Measurements from ENCODE around the gene EXO5.
A peak's percentile ranks its signal among the peaks of the same experiment; 100 is the strongest.
"Not testable (repeated sequence)": the region's sequence is repeated elsewhere in the genome, so short reads cannot be mapped to it uniquely, and the experiment has no call there.

Gene EXO5

GRCh38 chr1:40532844-40533424, 24.4 kb downstream of the EXO5 start:
- no peak overlapping the region for H3K27ac ChIP-seq
- TF ChIP-seq ZFX (IDR thresholded peaks at IDR 0.05; ENCODE audit: borderline replicate concordance): no peak
- TF ChIP-seq CTCF (IDR thresholded peaks at IDR 0.05): peak; percentile 75

DNA sequence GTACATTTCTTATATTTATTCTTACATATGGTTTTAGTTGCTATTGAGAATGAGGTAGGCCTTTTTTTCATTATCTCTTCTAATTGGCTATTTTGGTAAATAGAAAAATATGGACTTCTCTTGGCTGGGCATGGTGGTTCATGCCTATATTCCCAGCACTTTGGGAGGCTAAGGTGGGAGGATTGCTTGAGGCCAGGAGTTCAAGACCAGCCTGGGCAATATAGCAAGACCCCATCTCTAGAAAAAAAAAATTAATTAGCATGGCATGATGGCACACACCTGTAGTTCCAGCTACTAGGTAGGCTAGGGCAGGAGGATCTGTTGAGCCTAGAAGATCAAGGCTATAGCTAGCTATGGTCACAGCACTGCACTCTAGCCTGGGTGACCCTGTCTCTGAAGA, 26.0 kb downstream of the EXO5 start:
- TF ChIP-seq ZFX (IDR thresholded peaks at IDR 0.05; ENCODE audit: borderline replicate concordance) (no peak), CTCF (IDR thresholded peaks at IDR 0.05) (no peak)
- H3K27ac ChIP-seq: no peak overlapping the region

DNA sequence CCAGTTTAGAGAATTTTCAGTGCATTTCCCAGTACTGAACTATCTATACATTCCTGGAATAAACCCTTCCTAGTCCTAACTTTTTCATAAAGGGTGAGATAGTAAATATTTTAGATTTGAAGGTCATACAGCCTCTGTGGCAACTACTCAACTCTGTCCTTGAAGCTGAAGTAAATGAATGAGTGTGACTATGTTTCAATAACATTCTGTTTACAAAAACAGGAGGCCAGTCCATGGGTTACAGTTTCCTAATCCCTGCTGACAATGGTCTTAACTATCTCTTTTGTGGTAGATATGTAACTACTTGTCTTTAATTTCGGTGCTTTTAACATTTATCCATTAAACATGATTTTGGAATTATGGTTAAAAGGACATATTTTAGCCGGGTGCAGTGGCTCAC, 27.2 kb downstream of the EXO5 start:
- TF ChIP-seq ZFX (IDR thresholded peaks at IDR 0.05; ENCODE audit: borderline replicate concordance) (no peak), CTCF (IDR thresholded peaks at IDR 0.05) (no peak)
- H3K27ac ChIP-seq: no peak overlapping the region

DNA sequence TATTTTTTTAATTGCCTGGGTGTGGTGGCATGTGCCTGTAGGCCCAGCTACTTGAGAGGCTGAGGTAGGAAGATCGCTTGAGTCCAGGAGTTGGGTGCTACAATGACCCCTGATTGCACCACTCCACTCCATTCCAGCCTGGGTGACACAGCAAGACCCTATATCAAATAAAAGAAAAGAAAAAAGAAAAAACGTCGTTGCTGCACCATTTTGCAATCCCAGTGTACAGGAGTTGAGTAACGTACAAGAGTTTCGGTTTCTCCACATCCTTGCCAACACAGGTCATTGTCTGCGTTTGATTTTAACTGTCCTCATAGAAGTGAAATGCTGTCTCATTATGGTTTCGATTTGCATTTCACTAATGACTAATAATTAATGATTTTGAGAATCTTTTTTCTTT, 30.8 kb downstream of the EXO5 start:
- no peak overlapping the region for H3K27ac ChIP-seq
- no peak for TF ChIP-seq CTCF (IDR thresholded peaks at IDR 0.05)
- TF ChIP-seq ZFX (IDR thresholded peaks at IDR 0.05; ENCODE audit: borderline replicate concordance): no peak

GRCh38 chr1:40546957-40547356, 38.4 kb downstream of the EXO5 start:
- no peak for TF ChIP-seq ZFX (IDR thresholded peaks at IDR 0.05; ENCODE audit: borderline replicate concordance)
- TF ChIP-seq CTCF (IDR thresholded peaks at IDR 0.05): no peak

DNA sequence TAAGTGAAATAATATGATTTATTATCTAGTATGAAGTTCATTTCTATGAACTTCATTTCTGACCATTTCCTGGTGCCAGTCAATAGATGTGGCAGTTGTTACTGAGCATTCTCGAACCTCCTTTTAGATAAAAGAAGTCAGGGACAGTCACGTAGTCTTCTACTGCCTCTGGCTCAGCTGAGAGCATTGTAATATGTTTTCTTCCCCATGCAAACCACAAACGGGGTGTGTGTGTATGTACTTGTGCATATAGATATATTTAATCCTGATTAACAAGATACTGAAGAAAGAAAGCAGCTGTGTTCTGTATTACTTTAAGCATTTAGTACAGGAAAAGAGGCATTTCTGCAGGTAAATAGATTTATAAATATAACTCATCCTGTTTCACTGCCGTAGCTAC, 44.5 kb downstream of the EXO5 start:
- TF ChIP-seq ZFX (IDR thresholded peaks at IDR 0.05; ENCODE audit: borderline replicate concordance) (no peak), CTCF (IDR thresholded peaks at IDR 0.05) (no peak)
- no peak overlapping the region for H3K27ac ChIP-seq

More at GRCh38 chr1:40546957-40547356, 38.4 kb downstream of the EXO5 start:
- no peak overlapping the region for H3K27ac ChIP-seq

GRCh38 chr1:40554807-40555206, 46.2 kb downstream of the EXO5 start:
- H3K27ac ChIP-seq: not testable (repeated sequence)

GRCh38 chr1:40556121-40556520, 47.6 kb downstream of the EXO5 start:
- TF ChIP-seq CTCF (IDR thresholded peaks at IDR 0.05): no peak
- TF ChIP-seq ZFX (IDR thresholded peaks at IDR 0.05; ENCODE audit: borderline replicate concordance): no peak

DNA sequence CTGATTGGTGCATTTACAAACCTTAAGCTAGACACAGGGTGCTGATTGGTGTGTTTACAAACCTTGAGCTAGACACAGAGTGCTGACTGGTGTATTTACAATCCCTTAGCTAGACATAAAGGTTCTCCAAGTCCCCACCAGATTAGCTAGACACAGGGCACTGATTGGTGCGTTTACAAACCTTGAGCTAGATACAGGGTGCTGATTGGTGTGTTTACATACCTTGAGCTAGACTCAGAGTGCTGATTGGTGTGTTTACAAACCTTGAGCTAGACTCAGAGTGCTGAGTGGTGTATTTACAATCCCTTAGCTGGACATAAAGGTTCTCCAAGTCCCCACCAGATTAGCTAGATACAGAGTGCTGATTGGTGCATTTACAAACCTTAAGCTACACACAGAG, 49.7 kb downstream of the EXO5 start:
- H3K27ac ChIP-seq: not testable (repeated sequence)

More at GRCh38 chr1:40556121-40556520, 47.6 kb downstream of the EXO5 start:
- H3K27ac ChIP-seq: no peak overlapping the region

All from 22Rv1 (cell line).